ENCODE results near the gene SMTNL2.

DNA sequence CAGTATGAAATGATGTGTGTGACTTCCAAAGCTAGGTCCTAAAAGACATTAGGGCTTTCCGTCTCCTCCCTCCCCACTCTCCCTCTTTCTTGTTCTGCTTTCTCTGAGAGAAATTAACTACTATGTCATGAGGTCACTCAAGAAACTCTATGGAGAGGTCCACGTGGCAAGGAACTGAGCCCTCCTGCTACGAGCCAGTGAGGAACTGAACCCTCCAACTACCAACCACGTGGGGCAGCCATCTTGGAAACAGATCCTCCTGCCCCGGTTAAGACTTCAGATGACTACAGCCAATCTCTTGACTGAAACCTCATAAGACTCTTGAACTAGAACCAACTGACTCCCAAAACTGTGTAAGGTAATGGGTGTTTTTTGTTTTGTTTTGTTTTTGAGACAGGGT is 61.3 kb downstream of the SMTNL2 start:
- TF ChIP-seq, protein P1, sequence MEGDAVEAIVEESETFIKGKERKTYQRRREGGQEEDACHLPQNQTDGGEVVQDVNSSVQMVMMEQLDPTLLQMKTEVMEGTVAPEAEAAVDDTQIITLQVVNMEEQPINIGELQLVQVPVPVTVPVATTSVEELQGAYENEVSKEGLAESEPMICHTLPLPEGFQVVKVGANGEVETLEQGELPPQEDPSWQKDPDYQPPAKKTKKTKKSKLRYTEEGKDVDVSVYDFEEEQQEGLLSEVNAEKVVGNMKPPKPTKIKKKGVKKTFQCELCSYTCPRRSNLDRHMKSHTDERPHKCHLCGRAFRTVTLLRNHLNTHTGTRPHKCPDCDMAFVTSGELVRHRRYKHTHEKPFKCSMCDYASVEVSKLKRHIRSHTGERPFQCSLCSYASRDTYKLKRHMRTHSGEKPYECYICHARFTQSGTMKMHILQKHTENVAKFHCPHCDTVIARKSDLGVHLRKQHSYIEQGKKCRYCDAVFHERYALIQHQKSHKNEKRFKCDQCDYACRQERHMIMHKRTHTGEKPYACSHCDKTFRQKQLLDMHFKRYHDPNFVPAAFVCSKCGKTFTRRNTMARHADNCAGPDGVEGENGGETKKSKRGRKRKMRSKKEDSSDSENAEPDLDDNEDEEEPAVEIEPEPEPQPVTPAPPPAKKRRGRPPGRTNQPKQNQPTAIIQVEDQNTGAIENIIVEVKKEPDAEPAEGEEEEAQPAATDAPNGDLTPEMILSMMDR (conservative IDR thresholded peaks at IDR 0.05; ENCODE audit: low read depth, low read length), result no peak
- TF ChIP-seq EZH2phosphoT487 (IDR thresholded peaks at IDR 0.05; ENCODE audit: borderline replicate concordance, low read length), result no peak

All from PC-3 (cell line).